ENCODE data around the gene POMT2.

POMT2 gene

GRCh38 chr14:77239412-77239811 is 81.3 kb downstream of the POMT2 start:
- Histone ChIP-seq H3K27me3 (ENCODE audit: control insufficient read depth, low read length) (no peaks in the 10 kb centered on the region), H3K9me2 (replicated peaks; ENCODE audit: control insufficient read depth, low read length) (no peaks in the 10 kb centered on the region), H3K4me3 (ENCODE audit: low read length) (no peak overlapping the region), H3K9me3 (ENCODE audit: control insufficient read depth, insufficient read depth, low read length) (no peaks in the 10 kb centered on the region), H3K4me1 (ENCODE audit: control insufficient read depth, low read length) (peaks cover 60% of the 10 kb centered on the region), H3K36me3 (ENCODE audit: control insufficient read depth, low read length) (peaks cover 3% of the 10 kb centered on the region), H3K4me2 (ENCODE audit: low read length) (no peak overlapping the region), H3K79me2 (ENCODE audit: control insufficient read depth, low read length) (no peaks in the 10 kb centered on the region), H3F3A (ENCODE audit: control insufficient read depth, insufficient read depth) (peaks cover 15% of the 10 kb centered on the region), H4K20me1 (ENCODE audit: control insufficient read depth, insufficient read depth, low read depth, low read length) (no peaks in the 10 kb centered on the region), H3K27ac (ENCODE audit: low read depth, low read length) (no peak overlapping the region)
- TF ChIP-seq CTCF (IDR thresholded peaks at IDR 0.05; ENCODE audit: low read depth, low read length, poor library complexity, severe bottlenecking) (no peak), EZH2phosphoT487 (IDR thresholded peaks at IDR 0.05; ENCODE audit: borderline replicate concordance, low read length) (no peak)

- no peaks in the 10 kb centered on the region for H3K27me3 ChIP-seq (ENCODE audit: control insufficient read depth, low read length)
- H3K4me3 ChIP-seq (ENCODE audit: low read length): no peak overlapping the region
- no peak for TF ChIP-seq EZH2phosphoT487 (IDR thresholded peaks at IDR 0.05; ENCODE audit: borderline replicate concordance, low read length)
- TF ChIP-seq CTCF (IDR thresholded peaks at IDR 0.05; ENCODE audit: low read depth, low read length, poor library complexity, severe bottlenecking): no peak
- no peaks in the 10 kb centered on the region for H3K9me2 ChIP-seq (replicated peaks; ENCODE audit: control insufficient read depth, low read length)
- H3F3A ChIP-seq (ENCODE audit: control insufficient read depth, insufficient read depth): peaks cover 13% of the 10 kb centered on the region
- H3K9me3 ChIP-seq (ENCODE audit: control insufficient read depth, insufficient read depth, low read length): no peaks in the 10 kb centered on the region
- no peak overlapping the region for H3K4me2 ChIP-seq (ENCODE audit: low read length)
- no peak overlapping the region for H3K27ac ChIP-seq (ENCODE audit: low read depth, low read length)
- H3K4me1 ChIP-seq (ENCODE audit: control insufficient read depth, low read length): peaks cover 56% of the 10 kb centered on the region
- no peaks in the 10 kb centered on the region for H3K36me3 ChIP-seq (ENCODE audit: control insufficient read depth, low read length)
- H4K20me1 ChIP-seq (ENCODE audit: control insufficient read depth, insufficient read depth, low read depth, low read length): no peaks in the 10 kb centered on the region
- H3K79me2 ChIP-seq (ENCODE audit: control insufficient read depth, low read length): no peaks in the 10 kb centered on the region
Measured at GRCh38 chr14:77238996-77239395, 81.7 kb downstream of the POMT2 start.

- H3K9me3 ChIP-seq (ENCODE audit: control insufficient read depth, insufficient read depth, low read length): no peaks in the 10 kb centered on the region
- H3K4me2 ChIP-seq (ENCODE audit: low read length): no peak overlapping the region
- H3K4me3 ChIP-seq (ENCODE audit: low read length): no peak overlapping the region
- peaks cover 9% of the 10 kb centered on the region for H3F3A ChIP-seq (ENCODE audit: control insufficient read depth, insufficient read depth)
- no peaks in the 10 kb centered on the region for H4K20me1 ChIP-seq (ENCODE audit: control insufficient read depth, insufficient read depth, low read depth, low read length)
- TF ChIP-seq CTCF (IDR thresholded peaks at IDR 0.05; ENCODE audit: low read depth, low read length, poor library complexity, severe bottlenecking) (no peak), EZH2phosphoT487 (IDR thresholded peaks at IDR 0.05; ENCODE audit: borderline replicate concordance, low read length) (no peak)
- H3K36me3 ChIP-seq (ENCODE audit: control insufficient read depth, low read length): no peaks in the 10 kb centered on the region
- no peaks in the 10 kb centered on the region for H3K27me3 ChIP-seq (ENCODE audit: control insufficient read depth, low read length)
- H3K9me2 ChIP-seq (replicated peaks; ENCODE audit: control insufficient read depth, low read length): no peaks in the 10 kb centered on the region
- H3K4me1 ChIP-seq (ENCODE audit: control insufficient read depth, low read length): peaks cover 50% of the 10 kb centered on the region
- H3K27ac ChIP-seq (ENCODE audit: low read depth, low read length): no peak overlapping the region
- H3K79me2 ChIP-seq (ENCODE audit: control insufficient read depth, low read length): no peaks in the 10 kb centered on the region
Measured at GRCh38 chr14:77238356-77238755, 82.3 kb downstream of the POMT2 start.

- Histone ChIP-seq H3K4me2 (ENCODE audit: low read length) (no peak overlapping the region), H3K9me3 (ENCODE audit: control insufficient read depth, insufficient read depth, low read length) (no peaks in the 10 kb centered on the region), H3K4me1 (ENCODE audit: control insufficient read depth, low read length) (peaks cover 34% of the 10 kb centered on the region), H3K27me3 (ENCODE audit: control insufficient read depth, low read length) (no peaks in the 10 kb centered on the region), H3K36me3 (ENCODE audit: control insufficient read depth, low read length) (no peaks in the 10 kb centered on the region), H3K4me3 (ENCODE audit: low read length) (no peak overlapping the region), H3K9me2 (replicated peaks; ENCODE audit: control insufficient read depth, low read length) (no peaks in the 10 kb centered on the region), H4K20me1 (ENCODE audit: control insufficient read depth, insufficient read depth, low read depth, low read length) (no peaks in the 10 kb centered on the region), H3K27ac (ENCODE audit: low read depth, low read length) (no peak overlapping the region), H3F3A (ENCODE audit: control insufficient read depth, insufficient read depth) (no peaks in the 10 kb centered on the region), H3K79me2 (ENCODE audit: control insufficient read depth, low read length) (no peaks in the 10 kb centered on the region)
- no peak for TF ChIP-seq CTCF (IDR thresholded peaks at IDR 0.05; ENCODE audit: low read depth, low read length, poor library complexity, severe bottlenecking)
- no peak for TF ChIP-seq EZH2phosphoT487 (IDR thresholded peaks at IDR 0.05; ENCODE audit: borderline replicate concordance, low read length)
Measured at GRCh38 chr14:77236814-77237213, 83.9 kb downstream of the POMT2 start.
